Measurements from ENCODE around the gene RAB9B. TPM values are rescaled to one million over a fixed set of nuclear protein-coding genes. Genes with fewer than 3 reads are reported as not detected.
A peak's percentile ranks its signal among the peaks of the same experiment; 100 is the strongest.
"Not testable (repeated sequence)": the region's sequence is repeated elsewhere in the genome, so short reads cannot be mapped to it uniquely, and the experiment has no call there.

Gene RAB9B
- total and polyA plus RNA-seq, 9 donors = 17.0 to 27.4 (median 21.8) TPM

- no peak overlapping the region for H3K4me3 ChIP-seq (ENCODE audit: low read length)
- no peaks in the 10 kb centered on the region for H3K4me1 ChIP-seq (ENCODE audit: control insufficient read depth, insufficient read depth, low read length)
- H3K27me3 ChIP-seq (ENCODE audit: control insufficient read depth, insufficient read depth, low read length) = no peaks in the 10 kb centered on the region
- H3K27ac ChIP-seq (ENCODE audit: low read length) = no peak overlapping the region
- no CpG with 5 or more reads among the region's 7 CpGs for WGBS (ENCODE audit: insufficient coverage)
- peak; percentile 63 for DNase-seq
- no peaks in the 10 kb centered on the region for H3K9me3 ChIP-seq (replicated peaks; ENCODE audit: control insufficient read depth, low read depth, low read length)
- H3K36me3 ChIP-seq (ENCODE audit: control insufficient read depth, insufficient read depth, low read length) = no peaks in the 10 kb centered on the region
These were observed 13.0 kb downstream of the RAB9B start for GRCh38 chrX:103818842-103819619.

DNA sequence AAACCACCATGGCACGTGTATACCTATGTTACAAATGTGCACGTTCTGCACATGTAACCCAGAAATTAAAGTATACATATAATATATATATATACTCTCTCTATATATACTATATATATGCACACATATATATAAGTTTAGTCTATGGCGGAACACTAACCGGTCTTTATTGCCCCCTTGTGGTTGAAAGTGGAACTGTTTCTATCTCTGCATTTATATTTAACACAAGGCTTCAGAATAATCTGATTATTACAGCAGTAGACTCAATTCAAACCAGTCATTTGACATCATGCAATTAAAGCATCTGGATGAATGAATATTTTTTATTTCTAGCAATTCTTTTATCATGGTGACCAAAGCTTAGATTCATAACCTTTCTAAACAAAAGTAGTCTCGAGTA lies 14.6 kb downstream of the RAB9B start:
- H3K4me3 ChIP-seq (ENCODE audit: low read length) = no peak overlapping the region
- no peaks in the 10 kb centered on the region for H3K9me3 ChIP-seq (replicated peaks; ENCODE audit: control insufficient read depth, low read depth, low read length)
- WGBS (ENCODE audit: insufficient coverage) = no CpG with 5 or more reads among the region's 5 CpGs
- H3K36me3 ChIP-seq (ENCODE audit: control insufficient read depth, insufficient read depth, low read length) = no peaks in the 10 kb centered on the region
- no peaks in the 10 kb centered on the region for H3K4me1 ChIP-seq (ENCODE audit: control insufficient read depth, insufficient read depth, low read length)
- no peak overlapping the region for H3K27ac ChIP-seq (ENCODE audit: low read length)
- peak; percentile 60 for DNase-seq
- H3K27me3 ChIP-seq (ENCODE audit: control insufficient read depth, insufficient read depth, low read length) = peaks cover 3% of the 10 kb centered on the region

GRCh38 chrX:103817101-103817500 lies 15.0 kb downstream of the RAB9B start:
- not testable (repeated sequence) for H3K4me1 ChIP-seq (ENCODE audit: control insufficient read depth, insufficient read depth, low read length); H3K36me3 ChIP-seq (ENCODE audit: control insufficient read depth, insufficient read depth, low read length); DNase-seq; H3K4me3 ChIP-seq (ENCODE audit: low read length); H3K27me3 ChIP-seq (ENCODE audit: control insufficient read depth, insufficient read depth, low read length); H3K9me3 ChIP-seq (replicated peaks; ENCODE audit: control insufficient read depth, low read depth, low read length); H3K27ac ChIP-seq (ENCODE audit: low read length)
- WGBS (ENCODE audit: insufficient coverage) = 17% methylated on average over 2 of the region's 5 CpGs

DNA sequence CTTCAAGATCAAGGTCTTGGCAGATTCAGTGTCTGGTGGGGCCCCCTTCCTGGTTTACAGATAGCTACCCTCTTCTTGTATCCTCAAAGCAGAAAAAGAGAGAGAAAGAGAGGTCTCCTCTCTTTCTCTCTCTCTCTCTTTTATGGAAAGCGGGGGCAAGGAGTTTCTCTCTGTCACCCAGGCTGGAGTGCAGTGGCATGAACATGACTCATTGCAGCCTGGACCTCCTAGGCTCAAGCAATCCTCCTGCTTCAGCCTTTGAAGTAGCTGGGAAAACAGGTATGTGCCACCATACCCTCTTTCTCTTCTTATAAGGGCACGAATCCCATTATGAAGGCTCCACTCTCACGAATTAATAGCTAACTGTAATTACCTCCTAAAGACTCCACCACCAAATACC lies 20.2 kb downstream of the RAB9B start:
- Histone ChIP-seq H3K27me3 (ENCODE audit: control insufficient read depth, insufficient read depth, low read length) (peaks cover 27% of the 10 kb centered on the region), H3K4me1 (ENCODE audit: control insufficient read depth, insufficient read depth, low read length) (no peaks in the 10 kb centered on the region), H3K27ac (ENCODE audit: low read length) (no peak overlapping the region), H3K9me3 (replicated peaks; ENCODE audit: control insufficient read depth, low read depth, low read length) (no peaks in the 10 kb centered on the region), H3K4me3 (ENCODE audit: low read length) (no peak overlapping the region), H3K36me3 (ENCODE audit: control insufficient read depth, insufficient read depth, low read length) (no peaks in the 10 kb centered on the region)
- DNase-seq = no peak
- WGBS (ENCODE audit: insufficient coverage) = no CpG with 5 or more reads among the region's 3 CpGs

GRCh38 chrX:103806862-103807474 lies 25.1 kb downstream of the RAB9B start:
- no peaks in the 10 kb centered on the region for H3K36me3 ChIP-seq (ENCODE audit: control insufficient read depth, insufficient read depth, low read length)
- no peaks in the 10 kb centered on the region for H3K9me3 ChIP-seq (replicated peaks; ENCODE audit: control insufficient read depth, low read depth, low read length)
- H3K27ac ChIP-seq (ENCODE audit: low read length) = no peak overlapping the region
- no peak for DNase-seq
- no peaks in the 10 kb centered on the region for H3K4me1 ChIP-seq (ENCODE audit: control insufficient read depth, insufficient read depth, low read length)
- H3K27me3 ChIP-seq (ENCODE audit: control insufficient read depth, insufficient read depth, low read length) = peaks cover 26% of the 10 kb centered on the region
- 70% methylated on average over 1 of the region's 4 CpGs for WGBS (ENCODE audit: insufficient coverage)
- no peak overlapping the region for H3K4me3 ChIP-seq (ENCODE audit: low read length)

DNA sequence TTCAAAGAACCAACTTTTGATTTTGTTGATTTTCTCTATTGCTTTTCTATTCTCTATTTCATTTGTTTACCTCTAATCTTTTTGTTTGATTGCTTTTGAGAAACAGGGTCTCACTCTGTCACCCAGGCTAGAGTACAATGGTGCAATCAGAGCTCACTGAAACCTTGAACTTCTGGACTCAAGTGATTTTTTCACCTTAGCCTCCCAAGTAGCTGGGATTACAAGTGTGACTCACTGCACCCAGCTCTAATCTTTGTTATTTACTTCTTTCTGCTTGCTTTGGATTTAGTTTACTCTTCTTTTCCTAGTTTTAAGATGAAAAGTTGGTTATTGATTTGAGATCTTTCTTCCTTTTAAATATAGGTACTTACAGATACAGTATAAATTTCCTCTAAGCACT lies 26.2 kb downstream of the RAB9B start:
- Histone ChIP-seq H3K4me3 (ENCODE audit: low read length) (no peak overlapping the region), H3K4me1 (ENCODE audit: control insufficient read depth, insufficient read depth, low read length) (no peaks in the 10 kb centered on the region), H3K27ac (ENCODE audit: low read length) (no peak overlapping the region), H3K36me3 (ENCODE audit: control insufficient read depth, insufficient read depth, low read length) (no peaks in the 10 kb centered on the region), H3K27me3 (ENCODE audit: control insufficient read depth, insufficient read depth, low read length) (peaks cover 25% of the 10 kb centered on the region), H3K9me3 (replicated peaks; ENCODE audit: control insufficient read depth, low read depth, low read length) (no peaks in the 10 kb centered on the region)
- DNase-seq = no peak

- Histone ChIP-seq H3K4me3 (ENCODE audit: low read length) (no peak overlapping the region), H3K36me3 (ENCODE audit: control insufficient read depth, insufficient read depth, low read length) (no peaks in the 10 kb centered on the region), H3K4me1 (ENCODE audit: control insufficient read depth, insufficient read depth, low read length) (no peaks in the 10 kb centered on the region), H3K27ac (ENCODE audit: low read length) (no peak overlapping the region), H3K9me3 (replicated peaks; ENCODE audit: control insufficient read depth, low read depth, low read length) (no peaks in the 10 kb centered on the region), H3K27me3 (ENCODE audit: control insufficient read depth, insufficient read depth, low read length) (peaks cover 5% of the 10 kb centered on the region)
- no peak for DNase-seq
- WGBS (ENCODE audit: insufficient coverage) = no CpG with 5 or more reads among the region's 2 CpGs
These were observed 31.7 kb downstream of the RAB9B start for GRCh38 chrX:103800318-103800717.

DNA sequence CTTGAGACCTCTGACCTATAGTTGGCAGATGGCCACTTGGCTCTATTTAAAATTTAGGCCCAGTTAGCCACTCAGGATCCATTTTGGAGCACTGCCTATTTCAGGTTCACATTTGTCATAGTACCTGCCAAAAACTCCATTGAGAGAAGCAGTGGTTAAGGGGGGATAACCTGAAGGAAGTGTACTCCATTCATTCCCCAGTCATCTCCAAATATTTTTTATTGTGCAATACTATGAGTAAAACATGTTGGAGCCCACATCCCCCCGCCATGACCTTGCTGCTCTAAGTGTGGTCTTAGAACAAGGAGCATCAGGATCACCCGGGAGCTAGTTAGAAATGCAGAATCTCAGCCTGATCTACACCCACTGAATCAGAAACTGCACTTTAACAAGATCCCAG lies 34.4 kb downstream of the RAB9B start:
- H3K9me3 ChIP-seq (replicated peaks; ENCODE audit: control insufficient read depth, low read depth, low read length) = no peaks in the 10 kb centered on the region
- no peak for DNase-seq
- no peak overlapping the region for H3K4me3 ChIP-seq (ENCODE audit: low read length)
- H3K4me1 ChIP-seq (ENCODE audit: control insufficient read depth, insufficient read depth, low read length) = no peaks in the 10 kb centered on the region
- H3K36me3 ChIP-seq (ENCODE audit: control insufficient read depth, insufficient read depth, low read length) = no peaks in the 10 kb centered on the region
- no peak overlapping the region for H3K27ac ChIP-seq (ENCODE audit: low read length)
- peaks cover 11% of the 10 kb centered on the region for H3K27me3 ChIP-seq (ENCODE audit: control insufficient read depth, insufficient read depth, low read length)
- WGBS (ENCODE audit: insufficient coverage) = no CpG with 5 or more reads among the region's 2 CpGs

- no peaks in the 10 kb centered on the region for H3K36me3 ChIP-seq (ENCODE audit: control insufficient read depth, insufficient read depth, low read length)
- H3K9me3 ChIP-seq (replicated peaks; ENCODE audit: control insufficient read depth, low read depth, low read length) = no peaks in the 10 kb centered on the region
- no peaks in the 10 kb centered on the region for H3K4me1 ChIP-seq (ENCODE audit: control insufficient read depth, insufficient read depth, low read length)
- H3K4me3 ChIP-seq (ENCODE audit: low read length) = no peak overlapping the region
- no peak overlapping the region for H3K27ac ChIP-seq (ENCODE audit: low read length)
- no CpG with 5 or more reads among the region's 4 CpGs for WGBS (ENCODE audit: insufficient coverage)
- peaks cover 18% of the 10 kb centered on the region for H3K27me3 ChIP-seq (ENCODE audit: control insufficient read depth, insufficient read depth, low read length)
- no peak for DNase-seq
These were observed 37.9 kb downstream of the RAB9B start for GRCh38 chrX:103794119-103794518.

- no peak for DNase-seq
- Histone ChIP-seq H3K4me1 (ENCODE audit: control insufficient read depth, insufficient read depth, low read length) (no peaks in the 10 kb centered on the region), H3K9me3 (replicated peaks; ENCODE audit: control insufficient read depth, low read depth, low read length) (no peaks in the 10 kb centered on the region), H3K4me3 (ENCODE audit: low read length) (no peak overlapping the region), H3K36me3 (ENCODE audit: control insufficient read depth, insufficient read depth, low read length) (no peaks in the 10 kb centered on the region), H3K27me3 (ENCODE audit: control insufficient read depth, insufficient read depth, low read length) (peaks cover 18% of the 10 kb centered on the region), H3K27ac (ENCODE audit: low read length) (no peak overlapping the region)
- no CpG with 5 or more reads among the region's 2 CpGs for WGBS (ENCODE audit: insufficient coverage)
These were observed 38.5 kb downstream of the RAB9B start for GRCh38 chrX:103793545-103793940.
